GM19324 (cell line): Measurements from ENCODE around the gene CHD1L.
"Not testable (repeated sequence)": the region's sequence is repeated elsewhere in the genome, so short reads cannot be mapped to it uniquely, and the experiment has no call there.

Source experiments
- ATAC-seq: cut with Tn5 transposase; IDR thresholded peaks from one replicate; pipeline ENCODE4 v1.9.1; 2021; ENCODE audit warnings: mild to moderate bottlenecking, moderate library complexity; ENCODE audit not compliant: unreplicated experiment, low FRiP score

CHD1L gene

GRCh38 chr1:147242449-147243227, at the start of gene CHD1L:
Gene CHD1L, plus strand, starts transcription at chr1:147242684. Its CDS starts 20 bp downstream, at chr1:147242704.
- peak; percentile 90 for ATAC-seq

DNA sequence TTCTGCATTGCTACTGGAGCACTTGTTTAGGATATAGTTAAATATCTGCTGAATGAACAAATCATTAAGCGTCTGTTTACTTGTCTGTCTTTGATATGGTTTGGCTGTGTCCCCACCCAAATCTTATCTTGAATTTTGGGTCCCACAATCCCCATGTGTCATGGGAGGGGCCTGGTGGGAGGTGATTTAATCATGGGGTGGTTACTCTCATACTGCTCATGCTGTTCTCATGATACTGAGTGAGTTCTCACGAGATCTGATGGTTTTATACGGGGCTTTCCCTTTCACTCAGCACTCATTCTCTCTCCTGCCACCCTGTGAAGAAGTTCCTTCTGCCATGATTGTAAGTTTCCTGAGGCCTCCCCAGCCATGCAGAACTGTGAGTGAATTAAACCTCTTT, 45.2 kb upstream of the CHD1L start:
- not testable (repeated sequence) for ATAC-seq

DNA sequence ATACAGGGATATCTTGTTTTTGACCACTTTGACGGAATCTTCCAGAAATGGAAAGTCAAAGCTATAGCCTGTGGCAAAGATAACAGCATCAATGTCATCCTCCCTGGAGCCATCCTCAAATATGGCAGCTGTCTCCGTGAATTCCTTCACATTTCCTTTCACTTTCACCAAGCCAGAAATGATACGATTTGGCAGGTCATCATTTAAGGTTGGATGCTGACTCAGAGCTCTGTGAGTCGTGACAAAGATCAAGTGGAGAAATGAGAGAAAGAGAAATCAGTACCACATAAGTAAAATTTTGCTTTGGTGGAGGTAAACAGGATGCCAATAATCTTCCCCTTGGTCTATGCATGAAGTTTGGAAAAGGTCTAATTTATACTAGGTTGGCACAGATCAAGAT, 41.2 kb upstream of the CHD1L start:
- ATAC-seq: no peak

DNA sequence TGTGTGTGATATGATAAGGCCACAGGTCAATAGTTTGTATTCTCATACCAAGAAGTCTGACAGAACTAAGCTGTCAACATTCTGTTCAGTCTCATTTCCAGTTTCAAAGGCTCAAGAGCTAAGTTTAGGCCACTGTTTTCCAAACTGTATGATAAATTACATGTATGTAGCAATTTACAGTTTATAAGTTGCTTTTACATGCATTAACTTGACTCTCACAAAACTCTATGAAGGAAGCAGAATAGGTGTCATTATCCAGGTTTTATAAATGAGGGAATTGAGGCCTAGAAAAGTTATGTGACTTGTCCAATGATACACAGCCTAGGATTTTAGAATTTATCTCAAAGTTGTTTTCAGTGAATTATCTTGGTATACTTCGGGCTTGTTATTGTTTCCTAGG, 40.7 kb upstream of the CHD1L start:
- ATAC-seq: no peak

DNA sequence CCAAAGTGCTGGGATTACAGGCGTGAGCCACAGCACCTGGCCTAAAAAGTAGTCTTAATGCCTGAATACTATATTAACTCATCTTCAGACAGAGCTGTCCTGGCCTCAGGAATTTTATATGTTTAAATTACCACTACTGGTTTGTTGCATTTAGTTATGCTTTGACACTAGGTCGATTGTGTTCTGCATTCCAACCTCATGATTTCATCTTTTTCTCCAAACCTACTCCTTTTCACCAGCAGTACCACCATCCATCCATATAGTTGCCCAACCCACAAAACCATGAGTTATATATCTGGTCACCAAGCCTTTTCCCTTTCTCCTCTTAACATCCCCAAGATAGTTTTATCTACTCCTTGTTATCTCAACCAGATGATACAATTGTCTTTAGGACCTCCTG, 39.9 kb upstream of the CHD1L start:
- ATAC-seq: no peak

- no peak for ATAC-seq
Observed at GRCh38 chr1:147204080-147204479, 38.4 kb upstream of the CHD1L start.

DNA sequence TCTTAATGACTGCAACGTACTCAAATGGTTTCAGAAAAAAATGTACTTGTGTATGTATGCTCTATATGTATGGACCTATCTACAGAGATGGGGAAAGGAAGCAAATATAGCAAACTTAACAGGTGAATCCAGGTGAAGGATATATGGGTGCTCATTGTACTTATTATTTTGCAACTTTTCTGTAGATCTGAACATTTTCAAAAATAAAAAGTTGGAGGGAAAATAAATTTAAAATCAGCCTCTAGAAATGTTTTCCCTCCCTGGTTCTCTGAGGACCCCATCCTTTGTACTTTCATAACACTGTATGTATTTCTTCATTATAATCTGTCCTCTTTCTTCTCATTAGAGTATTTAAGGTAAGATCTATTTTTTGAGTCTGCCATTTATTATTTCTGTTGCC, 35.3 kb upstream of the CHD1L start:
- no peak for ATAC-seq

- no peak for ATAC-seq
Observed at GRCh38 chr1:147208619-147209018, 33.9 kb upstream of the CHD1L start.

DNA sequence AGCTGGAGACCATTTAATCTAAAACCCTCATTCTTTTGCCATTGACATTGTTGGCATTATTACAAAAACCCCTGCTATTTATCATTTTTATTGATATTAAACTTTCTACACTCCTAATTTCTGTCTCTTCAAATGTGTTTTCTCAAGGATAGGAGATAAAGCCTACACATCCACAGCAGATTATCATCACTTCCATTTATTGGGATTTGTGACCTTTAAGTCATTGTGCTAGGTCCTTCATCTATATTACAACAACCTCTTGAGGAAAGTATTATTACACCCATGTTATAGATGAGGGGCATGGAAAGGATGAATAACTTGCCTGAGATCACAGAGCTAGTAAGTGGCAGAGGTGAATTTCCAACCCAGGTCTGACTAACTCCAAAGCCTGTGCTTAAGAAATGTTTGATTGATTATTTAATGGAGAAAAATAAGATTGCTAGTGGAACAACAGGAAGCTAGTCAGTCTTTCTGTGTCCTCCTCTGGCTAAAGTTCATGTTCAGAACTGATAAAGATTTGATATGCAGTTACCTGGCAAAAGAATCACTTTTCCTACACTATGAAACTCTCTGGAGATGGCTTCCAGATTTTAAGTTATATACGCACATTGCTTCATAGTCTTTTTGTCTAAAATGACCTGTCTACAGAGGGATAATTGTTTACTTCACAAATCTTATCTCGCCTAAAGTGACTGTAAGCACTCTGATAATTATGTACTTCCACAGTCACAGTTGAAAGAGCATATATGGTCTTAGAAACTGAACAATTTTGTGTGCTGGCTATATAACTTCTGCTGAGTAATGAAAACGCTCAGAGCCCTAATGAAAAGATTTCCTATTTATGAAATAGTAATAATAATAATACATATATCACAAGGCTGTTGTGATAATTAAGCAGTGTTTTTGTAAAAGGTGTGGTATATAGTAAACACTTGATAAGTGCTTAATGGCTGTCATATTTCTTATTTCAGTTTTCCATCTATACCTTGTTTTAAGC, 32.4 kb upstream of the CHD1L start:
- ATAC-seq: no peak

GRCh38 chr1:147210987-147211386, 31.5 kb upstream of the CHD1L start:
- no peak for ATAC-seq

DNA sequence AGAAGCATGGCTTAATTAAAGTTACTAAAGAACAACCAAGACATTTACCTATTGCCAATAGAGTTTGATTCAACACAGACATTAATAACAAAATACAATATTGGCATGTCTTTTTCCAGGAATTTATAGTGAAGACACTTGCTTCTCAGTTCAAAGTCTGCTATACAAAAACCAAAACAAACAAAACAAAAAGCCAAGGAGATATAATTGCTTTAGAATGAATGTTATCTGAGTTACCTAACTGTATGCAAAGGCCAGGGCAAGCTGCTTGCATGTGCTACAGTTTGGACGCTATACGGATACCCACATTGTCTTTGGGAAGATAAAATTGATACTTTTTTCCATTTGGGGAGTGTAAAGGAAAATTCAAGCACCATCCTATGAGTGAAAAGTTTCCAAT, 30.9 kb upstream of the CHD1L start:
- no peak for ATAC-seq

DNA sequence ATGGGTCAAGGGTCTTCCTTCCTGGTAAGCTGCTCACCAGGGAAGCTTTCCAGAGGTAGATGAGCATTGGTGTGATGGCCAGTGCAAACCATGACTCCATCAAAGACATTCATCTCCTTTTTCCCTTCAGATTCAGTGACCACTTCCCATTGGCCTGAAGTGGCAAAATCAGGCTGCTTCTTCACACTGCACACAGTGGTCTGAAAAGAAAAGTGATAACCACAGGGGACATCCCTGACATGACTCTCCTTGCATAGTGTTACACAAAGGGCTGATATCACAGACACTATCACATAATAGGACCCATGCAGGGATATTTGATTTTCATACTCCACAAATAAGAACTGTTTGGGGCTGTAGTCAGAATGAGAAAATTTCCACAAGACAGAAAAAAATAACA, 29.2 kb upstream of the CHD1L start:
- no peak for ATAC-seq

DNA sequence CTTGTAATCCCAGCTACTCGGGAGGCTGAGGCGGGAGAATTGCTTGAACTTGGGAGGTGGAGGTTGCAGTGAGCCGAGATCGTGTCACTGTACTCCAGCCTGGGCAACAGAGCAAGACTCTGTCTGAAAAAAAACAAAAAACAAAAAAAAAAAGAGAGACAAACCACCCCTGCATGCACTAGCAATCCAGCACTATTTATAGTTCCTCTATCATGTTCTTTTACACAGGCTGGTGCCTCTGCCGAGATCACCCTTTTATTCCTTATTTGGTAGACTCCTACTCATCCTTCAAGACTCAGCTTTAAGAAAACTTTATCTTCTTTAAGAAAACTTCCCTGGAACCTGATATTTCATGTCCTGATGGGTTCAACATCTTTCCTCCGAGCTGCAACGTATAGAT, 28.2 kb upstream of the CHD1L start:
- no peak for ATAC-seq

DNA sequence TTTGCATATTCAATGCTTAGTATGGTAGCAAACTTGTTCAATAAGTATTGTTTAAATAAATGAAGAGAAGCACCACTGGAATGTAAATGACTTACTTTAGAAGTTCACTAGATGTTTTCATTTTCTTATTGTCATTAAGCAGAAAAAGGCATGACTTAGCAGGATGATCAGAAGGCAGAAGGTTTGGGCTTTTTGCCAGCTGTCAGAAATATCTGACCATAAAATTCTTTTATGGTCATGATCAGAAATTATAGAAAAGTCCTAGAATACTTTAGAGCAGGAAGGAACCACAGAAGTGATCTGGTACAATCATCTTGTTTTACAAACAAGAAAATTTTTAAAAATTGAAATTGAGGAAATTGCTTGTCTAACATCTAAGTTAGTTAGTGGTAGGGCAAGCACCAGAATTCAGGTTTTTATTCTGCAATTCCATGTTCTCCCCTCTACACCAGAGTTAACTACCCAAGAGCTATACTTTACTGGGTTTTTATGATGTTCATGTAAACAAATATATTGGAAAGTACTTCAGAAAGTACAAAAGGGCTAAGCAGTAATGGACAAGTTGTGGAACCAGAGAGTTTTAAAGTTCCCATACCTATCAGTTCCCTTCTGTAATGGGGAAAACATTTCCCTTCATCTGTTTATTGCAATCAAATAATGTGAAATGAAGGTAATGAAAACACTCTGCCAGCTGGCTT, 27.5 kb upstream of the CHD1L start:
- no peak for ATAC-seq

- ATAC-seq: no peak
Observed at GRCh38 chr1:147215540-147215916, 27.0 kb upstream of the CHD1L start.

GRCh38 chr1:147216124-147216523, 26.4 kb upstream of the CHD1L start:
- no peak for ATAC-seq

GRCh38 chr1:147217141-147217540, 25.3 kb upstream of the CHD1L start:
- ATAC-seq: no peak

- no peak for ATAC-seq
Observed at GRCh38 chr1:147218606-147219005, 23.9 kb upstream of the CHD1L start.

DNA sequence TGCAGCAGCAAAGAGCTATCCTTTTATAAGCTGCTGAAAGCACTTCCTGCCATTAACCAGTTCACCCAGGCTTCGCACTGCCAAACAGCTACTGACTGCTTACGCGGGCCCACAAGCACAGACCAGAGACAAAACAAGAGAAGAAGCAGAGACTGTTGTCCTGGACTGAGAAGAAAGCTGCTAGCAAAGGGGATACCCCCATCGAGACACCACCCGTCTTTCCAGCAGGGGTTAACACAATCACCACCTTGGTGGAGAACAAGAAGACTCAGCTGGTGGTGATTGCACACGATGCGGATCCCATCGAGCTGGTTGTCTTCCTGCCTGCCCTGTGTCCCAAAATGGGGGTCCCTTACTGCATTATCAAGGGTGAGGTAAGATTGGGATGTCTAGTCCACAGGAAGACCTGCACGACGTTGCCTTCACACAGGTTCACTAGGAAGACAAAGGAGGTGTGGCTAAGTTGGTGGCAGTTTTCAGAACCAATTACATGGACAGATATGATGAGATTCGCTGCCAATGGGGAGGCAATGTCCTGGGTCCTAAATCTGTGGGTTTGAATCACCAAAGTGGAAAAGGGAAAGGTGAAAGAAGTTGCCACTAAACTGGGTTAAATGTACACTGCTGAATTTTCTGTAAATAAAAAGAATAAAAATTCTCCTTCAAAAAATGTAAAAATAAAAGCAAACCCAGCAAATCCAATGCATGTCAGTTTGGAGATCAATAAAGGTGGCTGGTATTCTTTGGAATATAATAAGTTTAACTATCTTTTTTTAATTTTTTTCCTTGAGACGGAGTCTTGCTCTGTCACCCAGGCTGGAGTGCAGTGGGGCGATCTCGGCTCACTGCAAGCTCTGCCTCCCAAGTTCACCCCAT, 18.5 kb upstream of the CHD1L start:
- no peak for ATAC-seq

DNA sequence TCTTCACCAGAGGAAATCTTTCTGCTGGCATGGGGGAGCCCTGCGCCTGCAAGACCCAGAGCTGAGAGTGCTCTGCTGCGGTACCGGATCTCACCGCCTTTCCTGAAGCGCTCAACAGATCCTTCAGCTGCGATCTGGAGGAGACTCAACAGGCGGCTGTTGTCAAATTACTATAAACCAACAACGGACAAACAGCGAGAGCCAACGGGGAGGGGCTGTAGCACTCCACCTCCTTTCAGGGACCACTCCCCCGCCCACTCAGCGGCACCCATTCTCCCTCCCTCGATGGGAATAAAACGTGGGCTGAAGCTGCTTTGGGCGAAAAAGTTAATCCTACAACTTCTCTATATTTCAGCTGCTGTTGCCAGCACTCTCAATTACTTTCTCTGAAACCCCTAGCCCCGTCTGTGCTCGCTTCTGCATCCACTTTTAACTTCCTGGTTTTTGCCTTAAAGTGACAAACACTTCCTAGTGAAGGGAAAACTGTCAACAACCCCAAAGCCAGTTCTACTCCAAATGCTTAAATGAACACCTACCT, 17.2 kb upstream of the CHD1L start, which contains the start of gene FMO5:
Gene FMO5 (minus strand): TSS at position 147 of the 538 bp plus-strand sequence. CDS start 310 bp downstream, outside the sequence.
- ATAC-seq: peak; percentile 66
